Activated CD4-positive, alpha-beta T cell treated with anti-CD3 and anti-CD28 coated beads for 1 hour (primary cell): Measurements from ENCODE around the gene IL25.
"Not testable (repeated sequence)": the region's sequence is repeated elsewhere in the genome, so short reads cannot be mapped to it uniquely, and the experiment has no call there.

ENCODE experiments used
- DNase-seq: peaks from one replicate; pipeline ENCODE4 v3.0.0-alpha.2; 2020

The IL25 gene

DNA sequence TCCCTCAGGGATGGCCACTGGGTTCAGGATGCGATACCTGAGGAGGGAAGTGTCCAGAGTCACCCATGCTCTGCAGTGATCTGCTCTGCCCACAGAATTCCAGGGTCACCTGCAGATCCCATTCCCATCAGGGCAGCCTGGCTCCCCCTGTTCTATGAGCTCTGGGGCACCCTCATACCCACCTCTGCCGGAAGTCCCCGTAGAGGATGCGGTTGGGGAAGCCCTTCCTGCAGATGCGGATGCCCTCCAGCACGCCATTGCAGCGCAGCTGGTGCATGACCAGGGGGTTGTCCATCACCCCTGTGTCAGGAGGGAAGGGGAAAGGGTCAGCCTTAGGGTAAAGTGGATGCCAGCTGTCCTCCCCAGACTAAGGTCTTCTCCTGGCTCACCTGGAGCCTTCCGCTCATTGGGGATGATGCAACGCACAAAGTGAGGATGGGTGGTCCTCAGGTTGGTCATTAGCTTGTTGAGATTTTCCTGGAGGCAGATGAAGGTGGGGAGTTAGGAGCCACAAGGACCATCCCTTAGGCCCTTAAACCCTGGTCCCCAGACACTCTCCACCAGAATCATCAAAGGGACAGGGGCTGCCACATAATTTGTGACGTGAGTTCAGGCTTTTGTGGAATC is 24.3 kb downstream of the IL25 start:
- DNase-seq = no peak

GRCh38 chr14:23398348-23398747 is 25.7 kb downstream of the IL25 start:
- DNase-seq = no peak

DNA sequence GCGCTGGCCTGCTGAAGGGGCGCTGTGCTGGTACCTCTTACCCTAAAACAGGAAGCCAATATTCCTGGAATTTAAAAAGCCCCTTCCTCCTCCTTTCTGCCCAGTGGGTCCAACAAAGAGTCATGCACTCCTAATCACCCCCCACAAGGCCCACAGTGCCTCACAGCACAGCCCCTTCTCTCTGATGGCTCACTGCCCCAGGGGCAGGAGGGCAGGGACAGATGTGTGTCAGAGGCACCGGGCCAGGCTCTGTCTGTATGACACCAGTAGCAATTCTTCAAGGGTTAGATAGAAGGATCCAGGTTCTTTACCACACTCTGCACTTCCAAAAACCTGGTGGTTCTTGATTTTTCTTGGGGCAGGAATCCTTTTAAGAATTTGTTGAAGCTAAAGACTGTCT is 26.5 kb downstream of the IL25 start:
- DNase-seq = no peak

- DNase-seq = no peak
Observed at GRCh38 chr14:23399591-23399990, 27.0 kb downstream of the IL25 start.

- not testable (repeated sequence) for DNase-seq
Observed at GRCh38 chr14:23400496-23401149, 28.0 kb downstream of the IL25 start.

DNA sequence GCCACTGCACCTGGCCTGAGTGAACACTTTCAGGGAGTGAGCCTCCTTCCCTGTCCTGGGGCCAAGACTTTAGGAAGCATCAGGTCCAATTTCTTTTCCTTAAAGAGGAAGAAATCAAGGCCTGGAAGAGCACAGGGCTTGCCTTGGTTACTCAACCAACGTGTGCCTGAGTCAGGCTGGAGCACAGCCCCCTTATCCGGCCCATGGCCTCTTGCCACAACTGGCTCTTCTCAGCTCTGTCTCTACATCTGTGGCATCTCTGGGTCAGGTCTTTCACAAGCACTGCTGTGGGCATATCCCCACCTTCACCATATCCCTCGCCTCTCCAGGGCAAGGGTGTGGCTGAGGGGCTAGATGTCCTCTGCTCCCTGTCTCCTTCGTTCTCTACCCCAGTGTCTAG is 28.7 kb downstream of the IL25 start:
- DNase-seq = no peak

GRCh38 chr14:23402296-23403138 is 29.9 kb downstream of the IL25 start:
- DNase-seq = no peak

DNA sequence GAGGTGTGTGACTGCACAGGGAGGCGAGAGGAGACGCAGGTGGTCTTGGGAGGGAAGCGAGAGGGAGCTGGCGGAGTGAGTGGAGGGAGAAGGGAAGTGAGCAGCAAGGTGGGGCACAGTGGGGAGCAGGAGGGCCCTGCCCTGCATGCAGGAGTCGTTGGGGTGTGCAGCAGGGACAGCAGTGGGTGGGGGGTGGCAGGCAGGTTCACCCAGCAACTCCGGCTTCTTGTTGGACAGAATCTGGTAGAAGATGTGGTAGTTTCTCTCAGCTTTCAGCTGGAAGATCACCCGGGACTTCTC is 30.5 kb downstream of the IL25 start:
- no peak for DNase-seq

- DNase-seq = no peak
Observed at GRCh38 chr14:23403908-23404307, 31.3 kb downstream of the IL25 start.

GRCh38 chr14:23404331-23404900 is 31.8 kb downstream of the IL25 start:
- no peak for DNase-seq

DNA sequence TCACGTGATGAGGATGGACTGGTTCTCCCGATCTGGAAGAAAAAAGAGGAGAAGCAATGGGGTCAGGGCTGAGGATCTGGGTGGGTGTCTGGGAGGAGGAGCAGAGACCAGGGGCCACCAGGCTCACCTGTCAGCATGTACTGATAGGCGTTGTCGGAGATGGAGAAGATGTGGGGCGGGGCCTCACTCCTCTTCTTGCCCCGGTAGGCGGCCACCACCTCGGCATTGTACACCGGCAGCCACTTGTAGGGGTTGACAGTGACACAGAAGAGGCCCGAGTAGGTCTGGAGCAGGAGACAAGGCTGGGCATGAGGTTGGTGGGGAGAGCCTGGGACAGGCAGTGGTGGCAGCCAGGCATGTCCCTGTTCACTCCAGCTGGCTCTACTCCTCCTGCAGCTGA is 32.5 kb downstream of the IL25 start:
- no peak for DNase-seq

DNA sequence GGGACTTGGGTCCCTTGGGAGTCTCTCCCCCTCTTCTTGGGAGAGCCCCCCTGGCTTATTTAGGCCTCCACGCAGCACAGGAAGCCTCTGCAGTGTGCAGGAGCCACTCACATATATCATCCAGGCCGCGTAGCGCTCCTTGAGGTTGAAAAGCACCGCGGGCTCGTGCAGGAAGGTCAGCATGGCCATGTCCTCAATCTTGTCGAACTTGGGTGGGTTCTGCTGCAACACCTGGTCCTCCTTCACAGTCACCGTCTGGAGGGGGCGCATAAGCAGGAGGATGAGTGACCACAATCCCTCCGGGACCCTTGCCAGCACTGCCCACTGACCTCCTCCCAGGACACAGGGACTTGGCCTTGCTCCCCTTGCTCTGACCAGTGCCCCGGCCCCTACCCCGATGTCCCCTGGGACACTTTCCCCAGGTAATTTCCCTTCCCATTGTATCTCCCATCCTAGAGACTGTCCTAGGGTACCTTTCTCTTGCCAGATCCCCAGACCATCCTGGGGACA is 33.0 kb downstream of the IL25 start:
- DNase-seq = no peak

GRCh38 chr14:23406244-23406643 is 33.6 kb downstream of the IL25 start:
- no peak for DNase-seq

DNA sequence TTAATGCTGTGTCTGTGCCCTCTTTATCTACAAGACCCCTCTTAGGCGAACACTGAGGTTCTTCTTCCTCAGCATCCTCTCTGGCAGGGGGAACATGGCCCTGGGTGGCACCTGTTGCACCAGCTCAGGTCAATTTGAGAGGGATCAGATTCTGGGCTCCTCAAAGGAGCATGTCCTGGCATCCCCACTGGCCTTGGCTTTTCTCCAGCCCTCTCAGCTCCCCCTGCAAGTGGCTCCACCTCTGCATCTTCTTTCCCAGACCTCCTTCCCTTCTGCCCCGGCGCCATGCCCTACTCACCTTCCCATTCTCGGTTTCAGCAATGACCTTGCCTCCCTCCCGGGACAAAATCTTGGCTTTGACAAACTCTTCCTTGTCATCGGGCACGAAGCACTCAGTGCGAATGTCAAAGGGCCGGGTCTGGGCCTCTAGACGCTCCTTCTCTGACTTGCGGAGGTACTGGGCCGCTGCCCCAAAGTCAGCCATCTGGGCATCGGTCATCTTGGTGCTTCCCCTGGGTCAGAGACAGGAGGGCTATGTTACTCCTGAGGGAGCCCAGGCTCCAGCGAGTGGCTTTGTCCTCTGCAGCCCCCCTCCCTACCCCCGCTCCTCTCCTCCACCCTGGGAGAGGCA is 34.2 kb downstream of the IL25 start:
- DNase-seq = no peak

DNA sequence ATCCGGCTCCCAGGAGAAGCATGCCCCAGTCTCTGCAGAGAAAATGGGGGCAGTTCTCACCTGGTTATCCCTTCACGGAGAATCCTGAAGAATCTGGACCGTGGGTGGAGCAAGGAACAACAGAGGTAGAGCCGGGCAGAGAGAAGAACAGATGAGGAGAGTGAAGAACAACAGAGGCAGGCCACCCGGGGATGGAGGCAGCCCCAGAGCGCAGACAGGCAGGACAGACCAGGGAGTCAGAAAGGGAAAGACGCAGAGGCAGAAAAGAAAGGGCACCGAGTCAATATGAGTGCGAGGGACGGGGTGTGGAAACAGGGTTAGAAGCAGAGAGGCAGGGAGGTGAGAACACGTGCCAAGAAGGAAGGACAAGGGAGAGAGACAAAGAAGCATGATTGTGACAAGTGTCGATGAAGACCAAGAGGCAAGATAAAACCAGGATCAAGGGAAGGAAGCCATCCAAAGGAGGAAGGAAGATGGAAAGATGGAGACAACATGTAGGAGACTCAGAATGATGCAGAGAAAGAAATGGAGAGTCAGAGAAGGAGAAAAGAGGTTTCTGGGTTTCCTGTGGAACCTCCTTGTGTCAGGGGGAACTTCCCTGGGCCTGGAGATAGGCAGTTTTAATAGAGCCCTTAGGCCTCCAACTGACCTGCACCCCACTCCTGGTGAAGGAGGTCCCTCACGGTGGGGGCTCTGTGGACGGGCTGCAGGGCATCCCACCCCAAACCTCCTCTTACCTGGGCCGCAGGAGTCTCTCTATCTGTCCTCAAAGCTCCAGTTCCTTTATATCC is 35.1 kb downstream of the IL25 start, which contains the start of gene MYH6:
MYH6 (minus strand) TSS at position 758 of the 791 bp plus-strand sequence. CDS start 1,050 bp downstream, outside the sequence.
- DNase-seq = no peak

- DNase-seq = no peak
Observed at GRCh38 chr14:23408307-23408630, 35.7 kb downstream of the IL25 start.

DNA sequence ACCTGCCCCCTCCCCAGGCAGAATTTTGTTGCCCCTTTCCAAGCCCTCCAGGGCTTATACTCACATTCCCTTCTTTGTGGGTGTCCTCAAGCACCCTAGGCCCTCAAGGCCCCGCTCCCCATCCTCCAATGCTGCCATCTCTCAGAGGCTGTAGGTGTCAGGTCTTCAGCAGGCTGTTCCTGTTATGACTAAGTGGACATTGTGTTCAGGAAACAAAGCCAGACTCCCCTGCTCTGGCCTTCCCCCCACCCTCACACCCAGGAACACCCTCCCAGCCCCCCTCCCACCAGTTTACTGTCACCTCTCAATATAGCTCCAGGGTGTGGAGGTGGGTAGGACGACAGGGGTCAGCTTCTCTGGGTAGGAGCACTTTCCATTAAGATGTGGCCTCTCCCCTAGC is 36.9 kb downstream of the IL25 start:
- no peak for DNase-seq

- no peak for DNase-seq
Observed at GRCh38 chr14:23409966-23410635, 37.5 kb downstream of the IL25 start.

GRCh38 chr14:23411563-23412525 is 39.2 kb downstream of the IL25 start:
- no peak for DNase-seq

DNA sequence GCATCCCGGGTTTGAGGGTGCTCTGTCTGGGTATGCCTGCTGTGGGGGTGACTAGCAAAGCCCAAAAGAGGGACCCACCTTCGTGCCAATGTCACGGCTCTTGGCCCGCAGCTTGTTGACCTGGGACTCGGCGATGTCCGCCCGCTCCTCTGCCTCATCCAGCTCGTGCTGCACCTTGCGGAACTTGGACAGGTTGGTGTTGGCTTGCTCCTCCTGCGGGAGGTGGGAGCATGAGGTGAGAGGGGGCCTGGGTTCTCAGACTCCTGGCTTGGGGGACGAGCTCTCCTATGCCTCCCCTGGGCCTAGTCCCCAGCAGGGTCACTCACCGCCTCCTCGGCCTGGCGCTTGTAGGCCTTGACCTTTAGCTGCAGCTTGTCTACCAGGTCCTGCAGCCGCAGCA is 41.1 kb downstream of the IL25 start:
- DNase-seq = no peak

DNA sequence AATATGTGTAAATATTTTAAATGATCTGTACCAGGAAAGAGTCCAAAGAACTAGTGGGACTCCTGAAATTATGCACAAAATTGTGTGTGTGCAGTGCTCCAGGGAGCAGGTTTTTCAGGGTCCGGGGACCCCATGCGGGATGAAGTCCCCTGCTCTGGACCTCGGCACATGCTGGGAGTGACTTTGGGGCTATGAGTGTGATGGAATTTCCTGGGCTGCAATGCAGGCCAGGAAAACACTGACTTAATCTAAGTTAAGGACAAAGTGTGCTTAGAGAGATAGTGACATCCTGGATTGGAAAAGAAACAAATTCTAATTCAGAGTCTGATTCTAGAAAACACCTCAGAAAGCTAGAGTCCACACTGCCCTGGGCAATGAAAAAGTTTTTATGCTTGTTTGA is 41.6 kb downstream of the IL25 start:
- DNase-seq = no peak
